Gastrocnemius medialis (tissue), 4 donors: Measurements from ENCODE around the gene TTC28. TPM values are rescaled to one million over a fixed set of nuclear protein-coding genes. Genes with fewer than 3 reads are reported as not detected.

ENCODE experiments used
- ATAC-seq, 2 donors: fragments of 150-250 bp; one replicate each; pipeline ENCODE4 v1.9.1; 2016
- DNase-seq, 2 donors: peaks; one replicate each; pipeline ENCODE4 v3.0.0-alpha.2; 2019
- H3K27ac ChIP-seq, 4 donors: fragments of 200-600 bp; sonication (generic); 1 replicate in 1 of 4; 2 replicates in 3 of 4; pipeline ENCODE4 v1.5.1; 2016 to 2018; ENCODE audit warnings: mild to moderate bottlenecking in 2 of 4, moderate library complexity in 1 of 4
- H3K27me3 ChIP-seq, 3 donors: fragments of 200-600 bp; sonication (generic) in 2 of 3; 1 replicate in 1 of 3; 2 replicates in 2 of 3; pipeline versions ENCODE4 v1.5.1 to v1.6.0; 2016 to 2019; ENCODE audit warnings: mild to moderate bottlenecking in 1 of 3, moderate library complexity in 1 of 3
- H3K36me3 ChIP-seq, 2 donors: fragments of 200-600 bp; sonication (generic) in 1 of 2; one replicate each; pipeline ENCODE4 v1.5.1; 2017 to 2018
- H3K4me1 ChIP-seq, 2 donors: fragments of 200-600 bp; sonication (generic) in 1 of 2; one replicate each; pipeline ENCODE4 v1.5.1; 2016 to 2017; ENCODE audit warnings: mild to moderate bottlenecking in 2 of 2
- H3K4me3 ChIP-seq, 4 donors: fragments of 200-600 bp; sonication (generic) in 3 of 4; 1 replicate in 1 of 4; 2 replicates in 3 of 4; pipeline ENCODE4 v1.5.1; 2016 to 2019; ENCODE audit warnings: mild to moderate bottlenecking in 2 of 4
- H3K9me3 ChIP-seq, 3 donors: fragments of 200-600 bp; sonication (generic) in 2 of 3; 1 replicate in 1 of 3; 2 replicates in 2 of 3; pipeline ENCODE4 v1.5.1; 2016 to 2019
- POLR2A ChIP-seq, 2 donors: fragments of 450-650 bp; IDR thresholded peaks; one replicate each; pipeline ENCODE4 v1.6.1; 2017; ENCODE audit warnings: antibody characterized with exemption in 2 of 2, mild to moderate bottlenecking in 2 of 2, moderate library complexity in 2 of 2
- in situ Hi-C, 4 donors: fragments of 200-750 bp; cut with MboI; loops; one replicate each; pipeline versions ENCODE4 v1.15.0 to v1.8.0; 2017; ENCODE audit warnings: low sequenced_read_pairs in 4 of 4
- intact Hi-C: fragments of 100-400 bp; cut with DNase I; formaldehyde crosslinking; loops from one replicate; pipeline ENCODE4 v1.15.1; 2023; ENCODE audit warnings: low total_unique reads
- total RNA-seq, 4 donors: library from RNA; depleted of rRNA; stranded (reverse); fragments of >200 nt; gene quantifications; one replicate each; pipeline versions ENCODE4 v1.1.0 to v1.2.3, GENCODE V29; 2016
- TF ChIP-seq, protein P1 (sequence below), 5 experiments: fragments of 450-650 bp in 3 of 5; fragments of 200-600 bp in 2 of 5; sonication (generic) in 2 of 5; IDR thresholded peaks in 4 of 5; conservative IDR thresholded peaks in 1 of 5; 1 replicate in 4 of 5; 2 replicates in 1 of 5; pipeline ENCODE4 v1.5.1; 2016 to 2019; ENCODE audit warnings: antibody characterized with exemption in 5 of 5, mild to moderate bottlenecking in 3 of 5, moderate library complexity in 3 of 5

The TTC28 gene
- total RNA-seq, 4 donors from 2014 or later, result 6.3 to 18.1 (median 8.4) TPM

DNA sequence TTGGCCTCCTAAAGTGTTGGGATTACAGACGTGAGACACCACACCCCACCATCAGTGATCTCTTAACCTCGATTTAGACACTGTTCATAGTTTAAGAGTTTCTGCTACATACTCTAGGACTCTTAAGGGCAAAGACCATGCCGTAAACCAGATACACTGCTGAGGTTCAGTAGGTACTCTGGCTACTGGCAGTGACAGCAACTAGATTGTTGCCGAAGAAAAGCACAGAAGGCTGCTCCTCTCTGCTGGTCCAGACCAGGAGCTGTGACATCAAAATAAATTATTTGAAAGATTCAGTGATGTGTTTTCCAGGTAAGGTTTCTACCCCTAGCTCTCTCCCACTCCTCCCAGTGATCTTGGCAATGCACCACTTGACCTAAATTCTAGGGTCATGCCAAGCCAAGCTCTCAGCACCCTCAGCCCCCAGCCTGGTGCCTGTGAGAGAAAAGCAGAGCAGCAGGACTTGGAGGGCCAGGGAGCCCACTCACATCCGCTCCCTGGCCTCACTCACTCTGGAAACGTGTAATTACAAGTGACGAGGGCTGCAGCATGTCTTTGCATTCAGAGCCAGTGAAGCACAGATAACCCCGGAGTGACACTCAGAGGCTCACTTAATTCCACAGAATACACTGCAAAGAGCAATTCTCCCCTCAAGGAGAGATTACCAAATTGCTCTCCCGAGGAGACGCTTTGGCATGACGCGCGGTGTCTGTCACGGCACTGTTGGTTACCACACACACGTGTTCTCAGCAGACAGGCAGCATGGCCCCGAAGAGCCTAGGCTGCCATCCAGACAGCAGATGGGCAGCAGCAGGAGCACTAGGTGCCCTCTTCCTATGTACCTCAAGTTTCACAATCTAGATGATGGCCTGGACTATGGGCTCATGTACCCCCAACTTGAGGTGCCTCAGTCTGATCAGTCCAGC lies 663.7 kb downstream of the TTC28 start:
- Histone ChIP-seq H3K4me3 (no peak overlapping the region), H3K36me3 (no peaks in the 10 kb centered on the region), H3K27me3 (no peaks in the 10 kb centered on the region), H3K9me3 (no peaks in the 10 kb centered on the region), H3K27ac (no peak overlapping the region), H3K4me1 (peaks cover 38 to 46% of the 10 kb centered on the region in 2 donors)
- ATAC-seq, result no peak
- TF ChIP-seq, protein P1, sequence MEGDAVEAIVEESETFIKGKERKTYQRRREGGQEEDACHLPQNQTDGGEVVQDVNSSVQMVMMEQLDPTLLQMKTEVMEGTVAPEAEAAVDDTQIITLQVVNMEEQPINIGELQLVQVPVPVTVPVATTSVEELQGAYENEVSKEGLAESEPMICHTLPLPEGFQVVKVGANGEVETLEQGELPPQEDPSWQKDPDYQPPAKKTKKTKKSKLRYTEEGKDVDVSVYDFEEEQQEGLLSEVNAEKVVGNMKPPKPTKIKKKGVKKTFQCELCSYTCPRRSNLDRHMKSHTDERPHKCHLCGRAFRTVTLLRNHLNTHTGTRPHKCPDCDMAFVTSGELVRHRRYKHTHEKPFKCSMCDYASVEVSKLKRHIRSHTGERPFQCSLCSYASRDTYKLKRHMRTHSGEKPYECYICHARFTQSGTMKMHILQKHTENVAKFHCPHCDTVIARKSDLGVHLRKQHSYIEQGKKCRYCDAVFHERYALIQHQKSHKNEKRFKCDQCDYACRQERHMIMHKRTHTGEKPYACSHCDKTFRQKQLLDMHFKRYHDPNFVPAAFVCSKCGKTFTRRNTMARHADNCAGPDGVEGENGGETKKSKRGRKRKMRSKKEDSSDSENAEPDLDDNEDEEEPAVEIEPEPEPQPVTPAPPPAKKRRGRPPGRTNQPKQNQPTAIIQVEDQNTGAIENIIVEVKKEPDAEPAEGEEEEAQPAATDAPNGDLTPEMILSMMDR (IDR thresholded peaks at IDR 0.05 in 4 of 5, conservative IDR thresholded peaks at IDR 0.05 in 1 of 5), result no peak
- TF ChIP-seq POLR2A (IDR thresholded peaks at IDR 0.05), result no peak
- in situ Hi-C loops, result no loop called here
- intact Hi-C loops, result loop anchor here (5.0 to 10.0 kb wide), 3 partner anchors 144 to 1261 kb away; no protein-coding TSS in a partner anchor
- DNase-seq, result peak in 1 of 2 donors; percentile 40

DNA sequence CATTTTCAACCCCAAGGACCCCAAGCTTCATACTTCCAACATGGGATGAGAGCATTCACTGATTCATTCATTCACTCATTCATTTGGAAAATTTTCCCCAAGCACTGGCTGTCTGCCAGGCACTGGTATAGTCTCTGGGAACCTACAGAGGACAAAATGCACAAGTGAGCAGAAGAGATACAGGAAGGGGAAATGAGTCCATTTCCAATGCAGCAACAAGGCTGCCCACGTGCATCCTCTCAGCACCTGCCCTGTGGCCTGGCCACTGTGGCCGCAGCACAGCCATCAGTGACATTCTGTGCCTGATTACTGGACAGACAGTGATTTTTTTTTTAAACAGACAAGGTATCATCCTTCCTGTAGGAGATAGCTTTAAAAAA lies 664.6 kb downstream of the TTC28 start:
- H3K27me3 ChIP-seq, result no peaks in the 10 kb centered on the region
- ATAC-seq (no peak), DNase-seq (peak in 1 of 2 donors; percentile 8)
- H3K4me1 ChIP-seq, result peaks cover 29 to 38% of the 10 kb centered on the region in 2 donors
- H3K4me3 ChIP-seq, result no peak overlapping the region
- H3K36me3 ChIP-seq, result no peaks in the 10 kb centered on the region
- TF ChIP-seq, protein P1 (IDR thresholded peaks at IDR 0.05 in 4 of 5, conservative IDR thresholded peaks at IDR 0.05 in 1 of 5), result no peak
- TF ChIP-seq POLR2A (IDR thresholded peaks at IDR 0.05), result no peak
- no peaks in the 10 kb centered on the region for H3K9me3 ChIP-seq
- intact Hi-C loops, result loop anchor here (5.0 to 10.0 kb wide), 3 partner anchors 143 to 1260 kb away; no protein-coding TSS in a partner anchor
- in situ Hi-C loops, result no loop called here
- no peak overlapping the region for H3K27ac ChIP-seq

DNA sequence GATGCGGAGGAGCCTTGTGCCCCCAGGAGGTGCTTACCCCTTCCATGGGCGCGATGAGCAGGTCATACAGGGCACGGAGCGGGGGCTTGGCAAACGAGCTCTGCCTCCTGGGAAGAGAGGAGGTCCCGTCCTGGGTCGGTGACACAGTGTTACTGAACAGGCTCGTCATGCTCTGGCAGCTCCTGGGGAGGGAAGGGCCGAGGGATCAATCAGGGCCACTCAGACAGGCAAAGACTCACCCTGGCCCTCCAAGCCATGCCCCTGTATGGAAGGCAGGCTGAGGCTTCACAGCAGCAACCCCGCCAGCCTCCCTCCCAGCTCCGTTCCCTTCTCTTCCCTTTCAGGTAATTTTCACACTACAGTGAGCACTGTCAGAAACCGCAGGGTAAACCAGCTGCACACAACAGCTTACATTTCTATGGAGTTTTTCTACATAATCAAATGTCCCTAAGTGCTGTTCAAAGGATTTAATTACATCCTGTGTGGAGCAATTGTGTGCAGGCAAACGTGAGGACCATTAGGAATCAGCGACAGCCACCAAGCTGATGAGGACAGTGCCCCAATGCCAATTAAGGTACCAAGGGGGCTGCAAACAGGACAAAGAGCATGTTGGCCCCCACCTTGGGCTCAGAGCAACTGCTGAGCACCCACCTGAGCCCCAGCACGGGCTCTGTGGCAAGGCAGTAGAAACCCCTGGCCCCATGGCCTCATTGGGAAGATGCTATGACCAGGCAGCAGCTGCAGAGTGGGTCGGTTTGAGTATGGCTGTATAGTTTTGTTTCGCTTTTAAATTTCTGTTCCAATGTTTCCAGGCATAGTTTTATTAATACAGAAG lies 665.2 kb downstream of the TTC28 start:
- TF ChIP-seq POLR2A (IDR thresholded peaks at IDR 0.05), result no peak
- Histone ChIP-seq H3K36me3 (no peaks in the 10 kb centered on the region), H3K4me3 (no peak overlapping the region), H3K27ac (no peak overlapping the region), H3K9me3 (no peaks in the 10 kb centered on the region), H3K4me1 (peaks cover 23 to 32% of the 10 kb centered on the region in 2 donors), H3K27me3 (no peaks in the 10 kb centered on the region)
- DNase-seq (peak in 1 of 2 donors; percentile 12), ATAC-seq (no peak)
- intact Hi-C loops, result loop anchor here (5.0 to 10.0 kb wide), 3 partner anchors 142 to 1260 kb away; no protein-coding TSS in a partner anchor
- in situ Hi-C loops, result no loop called here

DNA sequence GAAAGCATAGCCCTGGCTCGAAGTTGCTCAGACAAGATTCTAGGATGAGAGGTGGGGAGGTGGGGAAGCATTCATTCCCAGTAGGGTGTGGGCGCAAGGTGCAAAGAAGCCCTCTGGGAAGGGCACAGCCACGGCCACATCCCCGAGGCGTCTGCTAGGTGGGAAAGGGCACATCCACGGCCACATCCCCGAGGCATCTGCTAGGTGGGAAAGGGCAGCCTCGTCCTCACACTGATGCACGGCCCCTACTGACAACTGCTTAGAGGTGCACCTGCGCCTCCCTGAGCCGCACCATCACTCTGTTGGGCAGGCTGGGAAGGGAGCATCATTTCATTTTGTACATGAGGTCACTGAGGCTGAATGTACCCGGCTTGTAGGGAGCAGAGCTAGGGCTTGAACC lies 666.0 kb downstream of the TTC28 start:
- in situ Hi-C loops, result no loop called here
- H3K27ac ChIP-seq, result no peak overlapping the region
- H3K27me3 ChIP-seq, result no peaks in the 10 kb centered on the region
- ATAC-seq (no peak), DNase-seq (no peak)
- no peak overlapping the region for H3K4me3 ChIP-seq
- TF ChIP-seq, protein P1 (IDR thresholded peaks at IDR 0.05 in 4 of 5, conservative IDR thresholded peaks at IDR 0.05 in 1 of 5), result no peak
- no peak for TF ChIP-seq POLR2A (IDR thresholded peaks at IDR 0.05)
- H3K4me1 ChIP-seq, result peaks cover 16 to 29% of the 10 kb centered on the region in 2 donors
- H3K36me3 ChIP-seq, result no peaks in the 10 kb centered on the region
- H3K9me3 ChIP-seq, result no peaks in the 10 kb centered on the region
- intact Hi-C loops, result loop anchor here (10.0 kb wide), 2 partner anchors 379 to 1259 kb away; no protein-coding TSS in a partner anchor
